GM12891 (cell line): ENCODE data around the gene ARFRP1.

Experiments
- POU2F2 ChIP-seq: IDR thresholded peaks from 2 replicates; pipeline ENCODE4 v1.6.1; 2011; ENCODE audit warnings: low read depth, mild to moderate bottlenecking, control low read depth, low read length, moderate library complexity
- SPI1 ChIP-seq: IDR thresholded peaks from 2 replicates; pipeline ENCODE4 v1.6.1; 2011; ENCODE audit warnings: low read depth, low read length, control low read depth
- TAF1 ChIP-seq: IDR thresholded peaks from 2 replicates; pipeline ENCODE4 v1.6.1; 2011; ENCODE audit warnings: low read depth, low read length, control low read depth

- TF ChIP-seq TAF1 (no peak), POU2F2 (no peak), SPI1 (no peak)
Observed at GRCh38 chr20:63737695-63737944, 29.8 kb upstream of the ARFRP1 start.
